Measurements from ENCODE around the gene SAMD4A. TPM values are rescaled to one million over a fixed set of nuclear protein-coding genes. Genes with fewer than 3 reads are reported as not detected.

The SAMD4A gene
- total RNA-seq, 3 donors from 2014 or later: 28.5 to 44.6 (median 36.2) TPM

- no peak for TF ChIP-seq POLR2AphosphoS5 (IDR thresholded peaks at IDR 0.05)
- TF ChIP-seq POLR2A (IDR thresholded peaks at IDR 0.05): no peak
- TF ChIP-seq, protein P1, sequence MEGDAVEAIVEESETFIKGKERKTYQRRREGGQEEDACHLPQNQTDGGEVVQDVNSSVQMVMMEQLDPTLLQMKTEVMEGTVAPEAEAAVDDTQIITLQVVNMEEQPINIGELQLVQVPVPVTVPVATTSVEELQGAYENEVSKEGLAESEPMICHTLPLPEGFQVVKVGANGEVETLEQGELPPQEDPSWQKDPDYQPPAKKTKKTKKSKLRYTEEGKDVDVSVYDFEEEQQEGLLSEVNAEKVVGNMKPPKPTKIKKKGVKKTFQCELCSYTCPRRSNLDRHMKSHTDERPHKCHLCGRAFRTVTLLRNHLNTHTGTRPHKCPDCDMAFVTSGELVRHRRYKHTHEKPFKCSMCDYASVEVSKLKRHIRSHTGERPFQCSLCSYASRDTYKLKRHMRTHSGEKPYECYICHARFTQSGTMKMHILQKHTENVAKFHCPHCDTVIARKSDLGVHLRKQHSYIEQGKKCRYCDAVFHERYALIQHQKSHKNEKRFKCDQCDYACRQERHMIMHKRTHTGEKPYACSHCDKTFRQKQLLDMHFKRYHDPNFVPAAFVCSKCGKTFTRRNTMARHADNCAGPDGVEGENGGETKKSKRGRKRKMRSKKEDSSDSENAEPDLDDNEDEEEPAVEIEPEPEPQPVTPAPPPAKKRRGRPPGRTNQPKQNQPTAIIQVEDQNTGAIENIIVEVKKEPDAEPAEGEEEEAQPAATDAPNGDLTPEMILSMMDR (IDR thresholded peaks at IDR 0.05): no peak
- Histone ChIP-seq H3K36me3 (no peaks in the 10 kb centered on the region), H3K27ac (peak overlapping the region; percentile 15 to 70), H3K27me3 (no peaks in the 10 kb centered on the region), H3K4me1 (no peaks in the 10 kb centered on the region), H3K4me3 (no peak overlapping the region), H3K9me3 (no peaks in the 10 kb centered on the region)
- intact Hi-C loops (cut with DNase I; ENCODE audit: low total_unique reads): no loop called here
- DNase-seq (ENCODE audit: low spot score in 2 of 2): no peak
These were observed 105.8 kb downstream of the SAMD4A start for GRCh38 chr14:54672688-54673087.

GRCh38 chr14:54673193-54674045 is 106.5 kb downstream of the SAMD4A start:
- Histone ChIP-seq H3K4me1 (no peaks in the 10 kb centered on the region), H3K27me3 (no peaks in the 10 kb centered on the region)
- TF ChIP-seq, protein P1 (IDR thresholded peaks at IDR 0.05): no peak
- TF ChIP-seq POLR2AphosphoS5 (IDR thresholded peaks at IDR 0.05) (no peak), POLR2A (IDR thresholded peaks at IDR 0.05) (no peak)

DNA sequence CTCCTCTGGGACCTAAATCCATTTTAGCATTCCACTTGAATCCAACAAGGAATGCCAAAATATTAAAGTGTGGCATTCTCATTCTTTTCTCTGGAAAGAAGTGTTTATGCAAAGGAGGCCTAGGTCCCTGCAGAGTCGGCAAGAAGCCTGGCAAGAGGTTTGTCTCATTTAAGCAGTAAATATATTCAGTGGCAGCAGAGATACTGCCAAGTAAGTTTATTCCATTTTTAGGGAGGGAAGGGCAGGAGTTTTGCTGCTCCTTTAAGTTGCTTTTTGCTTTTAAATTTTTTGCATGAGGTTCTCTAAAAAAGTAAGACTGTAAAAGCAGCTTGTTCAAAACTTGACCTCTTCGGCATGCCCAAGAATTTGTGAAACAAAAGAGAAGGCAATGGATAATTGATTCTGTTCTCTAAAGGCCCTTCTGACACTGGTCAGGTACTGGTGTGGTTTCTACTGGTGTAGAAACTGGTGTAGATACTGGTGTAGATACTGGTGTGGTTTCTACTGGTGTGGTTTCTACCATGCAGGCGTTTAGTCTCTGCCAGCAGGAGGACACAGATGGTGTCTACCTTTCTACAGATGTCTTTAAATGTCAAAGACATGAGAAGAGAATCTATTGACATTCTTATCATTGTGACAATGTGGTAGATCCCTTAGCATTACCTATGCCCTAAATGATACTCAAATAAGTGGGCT is 107.3 kb downstream of the SAMD4A start:
- no peaks in the 10 kb centered on the region for H3K9me3 ChIP-seq
- TF ChIP-seq, protein P1 (IDR thresholded peaks at IDR 0.05): no peak
- TF ChIP-seq POLR2A (IDR thresholded peaks at IDR 0.05) (no peak), POLR2AphosphoS5 (IDR thresholded peaks at IDR 0.05) (no peak)
- intact Hi-C loops (cut with DNase I; ENCODE audit: low total_unique reads): no loop called here
- no peaks in the 10 kb centered on the region for H3K36me3 ChIP-seq
- peak overlapping the region in 1 of 2 donors; percentile 52 for H3K27ac ChIP-seq
- no peak overlapping the region for H3K4me3 ChIP-seq
- H3K4me1 ChIP-seq: no peaks in the 10 kb centered on the region
- no peaks in the 10 kb centered on the region for H3K27me3 ChIP-seq
- DNase-seq (ENCODE audit: low spot score in 2 of 2): no peak

More at GRCh38 chr14:54673193-54674045, 106.5 kb downstream of the SAMD4A start:
- peak overlapping the region; percentile 52 to 70 for H3K27ac ChIP-seq
- H3K4me3 ChIP-seq: no peak overlapping the region
- no peaks in the 10 kb centered on the region for H3K36me3 ChIP-seq
- no peaks in the 10 kb centered on the region for H3K9me3 ChIP-seq
- DNase-seq (ENCODE audit: low spot score in 2 of 2): no peak
- intact Hi-C loops (cut with DNase I; ENCODE audit: low total_unique reads): no loop called here

DNA sequence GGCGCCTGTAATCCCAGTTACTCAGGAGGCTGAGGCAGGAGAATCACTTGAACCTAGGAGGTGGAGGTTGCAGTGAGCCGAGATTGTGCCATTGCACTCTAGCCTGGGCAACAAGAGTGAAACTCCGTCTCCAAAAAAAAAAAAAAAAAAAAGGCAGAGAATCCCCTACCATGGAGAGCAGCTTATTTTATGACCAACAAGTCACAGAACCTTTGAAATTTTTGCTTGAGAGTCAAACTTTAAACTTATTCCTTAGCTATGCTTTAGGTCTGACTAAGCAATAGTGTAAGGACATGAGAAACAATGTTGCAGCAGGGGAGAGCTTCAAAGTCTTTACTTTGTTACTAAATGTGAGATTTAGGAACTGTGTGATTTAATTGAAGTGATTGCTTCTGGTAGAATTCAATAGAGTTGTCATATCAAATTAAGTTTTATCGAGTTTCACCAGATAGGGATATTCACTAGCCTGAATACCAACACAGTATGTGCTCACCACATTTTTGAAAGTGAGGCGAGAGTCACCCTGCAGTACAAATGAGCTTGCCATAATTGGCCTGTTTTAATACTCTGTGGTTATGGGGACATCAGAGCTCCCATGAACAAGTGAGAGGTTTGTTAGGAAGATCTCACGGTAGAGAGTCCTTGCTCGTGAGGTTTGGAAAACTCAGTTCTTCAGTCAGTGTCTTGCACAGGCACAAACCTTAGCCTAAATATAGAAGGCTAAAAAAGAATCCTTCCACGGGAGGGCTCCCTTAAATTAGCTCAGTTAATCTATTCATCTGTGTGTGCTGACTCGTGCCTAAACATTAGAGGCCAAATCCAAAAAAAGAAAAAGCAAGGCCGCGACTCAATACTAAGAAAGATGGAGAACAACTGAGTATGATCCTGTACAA is 108.6 kb downstream of the SAMD4A start:
- H3K27ac ChIP-seq: no peak overlapping the region

More for the DNA sequence above, 108.6 kb downstream of the SAMD4A start:
- no peaks in the 10 kb centered on the region for H3K27me3 ChIP-seq
- DNase-seq (ENCODE audit: low spot score in 2 of 2): no peak
- H3K4me1 ChIP-seq: no peaks in the 10 kb centered on the region
- intact Hi-C loops (cut with DNase I; ENCODE audit: low total_unique reads): no loop called here
- H3K9me3 ChIP-seq: no peaks in the 10 kb centered on the region
- H3K4me3 ChIP-seq: no peak overlapping the region
- no peaks in the 10 kb centered on the region for H3K36me3 ChIP-seq
- TF ChIP-seq POLR2AphosphoS5 (IDR thresholded peaks at IDR 0.05) (no peak), POLR2A (IDR thresholded peaks at IDR 0.05) (no peak)
- TF ChIP-seq, protein P1 (IDR thresholded peaks at IDR 0.05): no peak
